ENCODE measurements around the gene LPP.

GRCh38 chr3:188227442-188227841 is 73.5 kb downstream of the LPP start:
- TF ChIP-seq BHLHE40 (IDR thresholded peaks at IDR 0.05; ENCODE audit: borderline replicate concordance) (no peak), SP1 (IDR thresholded peaks at IDR 0.05) (no peak), FOXM1 (IDR thresholded peaks at IDR 0.05; ENCODE audit: borderline replicate concordance) (no peak), NFRKB (IDR thresholded peaks at IDR 0.05) (no peak), HDGF (IDR thresholded peaks at IDR 0.05; ENCODE audit: borderline replicate concordance) (no peak), SUZ12 (IDR thresholded peaks at IDR 0.05) (no peak), FOXK2 (IDR thresholded peaks at IDR 0.05) (no peak)
